ENCODE measurements around the gene SYT17. TPM values are rescaled to one million over a fixed set of nuclear protein-coding genes. Genes with fewer than 3 reads are reported as not detected.
A peak's percentile ranks its signal among the peaks of the same experiment; 100 is the strongest.

Gene SYT17
- total RNA-seq, 2 donors from 2014 or later: 0.52 to 1.4 TPM

- intact Hi-C loops (cut with DNase I): no loop called here
- ATAC-seq: no peak
- no peak for DNase-seq
Observed at GRCh38 chr16:19192865-19193264, 24.8 kb downstream of the SYT17 start.

- ATAC-seq: no peak
- no peak for DNase-seq
- intact Hi-C loops (cut with DNase I): no loop called here
Observed at GRCh38 chr16:19196871-19197270, 28.8 kb downstream of the SYT17 start.

GRCh38 chr16:19203374-19203966 lies 35.4 kb downstream of the SYT17 start:
- intact Hi-C loops (cut with DNase I): no loop called here
- DNase-seq (no peak), ATAC-seq (no peak)

- no peak for DNase-seq
- ATAC-seq: no peak
- intact Hi-C loops (cut with DNase I): no loop called here
Observed at GRCh38 chr16:19210280-19210924, 42.4 kb downstream of the SYT17 start.

GRCh38 chr16:19210968-19211367 lies 42.9 kb downstream of the SYT17 start:
- DNase-seq: no peak
- no peak for ATAC-seq
- intact Hi-C loops (cut with DNase I): no loop called here

- ATAC-seq: no peak
- intact Hi-C loops (cut with DNase I): no loop called here
- DNase-seq: no peak
Observed at GRCh38 chr16:19212059-19212458, 44.0 kb downstream of the SYT17 start.

GRCh38 chr16:19213885-19214284 lies 45.8 kb downstream of the SYT17 start:
- intact Hi-C loops (cut with DNase I): no loop called here
- ATAC-seq (no peak), DNase-seq (no peak)

GRCh38 chr16:19215705-19216104 lies 47.7 kb downstream of the SYT17 start:
- DNase-seq (no peak), ATAC-seq (no peak)
- intact Hi-C loops (cut with DNase I): no loop called here

- ATAC-seq (no peak), DNase-seq (no peak)
- intact Hi-C loops (cut with DNase I): no loop called here
Observed at GRCh38 chr16:19218581-19218980, 50.5 kb downstream of the SYT17 start.

- DNase-seq: no peak
- ATAC-seq: no peak
- intact Hi-C loops (cut with DNase I): no loop called here
Observed at GRCh38 chr16:19219836-19220235, 51.8 kb downstream of the SYT17 start.

GRCh38 chr16:19223235-19224170 lies 55.5 kb downstream of the SYT17 start:
- intact Hi-C loops (cut with DNase I): no loop called here
- DNase-seq (no peak), ATAC-seq (no peak)

GRCh38 chr16:19225651-19226050 lies 57.6 kb downstream of the SYT17 start:
- intact Hi-C loops (cut with DNase I): no loop called here
- DNase-seq (no peak), ATAC-seq (no peak)

- DNase-seq (no peak), ATAC-seq (peak; percentile 51 to 78)
- intact Hi-C loops (cut with DNase I): no loop called here
Observed at GRCh38 chr16:19227643-19228042, 59.6 kb downstream of the SYT17 start.

- intact Hi-C loops (cut with DNase I): no loop called here
- DNase-seq (no peak), ATAC-seq (no peak)
Observed at GRCh38 chr16:19228052-19228451, 60.0 kb downstream of the SYT17 start.

GRCh38 chr16:19228575-19228974 lies 60.5 kb downstream of the SYT17 start:
- ATAC-seq: no peak
- intact Hi-C loops (cut with DNase I): no loop called here
- DNase-seq: no peak

GRCh38 chr16:19230575-19230974 lies 62.5 kb downstream of the SYT17 start:
- ATAC-seq (no peak), DNase-seq (no peak)
- intact Hi-C loops (cut with DNase I): no loop called here

GRCh38 chr16:19231881-19232280 lies 63.8 kb downstream of the SYT17 start:
- no peak for ATAC-seq
- no peak for DNase-seq
- intact Hi-C loops (cut with DNase I): no loop called here

- no peak for DNase-seq
- no peak for ATAC-seq
- intact Hi-C loops (cut with DNase I): no loop called here
Observed at GRCh38 chr16:19232988-19233387, 64.9 kb downstream of the SYT17 start.

GRCh38 chr16:19235478-19235877 lies 67.4 kb downstream of the SYT17 start:
- no peak for ATAC-seq
- intact Hi-C loops (cut with DNase I): no loop called here
- DNase-seq: no peak

- DNase-seq (no peak), ATAC-seq (no peak)
- intact Hi-C loops (cut with DNase I): no loop called here
Observed at GRCh38 chr16:19235886-19236285, 67.8 kb downstream of the SYT17 start.
